ENCODE data around the gene SOBP.

The SOBP gene

DNA sequence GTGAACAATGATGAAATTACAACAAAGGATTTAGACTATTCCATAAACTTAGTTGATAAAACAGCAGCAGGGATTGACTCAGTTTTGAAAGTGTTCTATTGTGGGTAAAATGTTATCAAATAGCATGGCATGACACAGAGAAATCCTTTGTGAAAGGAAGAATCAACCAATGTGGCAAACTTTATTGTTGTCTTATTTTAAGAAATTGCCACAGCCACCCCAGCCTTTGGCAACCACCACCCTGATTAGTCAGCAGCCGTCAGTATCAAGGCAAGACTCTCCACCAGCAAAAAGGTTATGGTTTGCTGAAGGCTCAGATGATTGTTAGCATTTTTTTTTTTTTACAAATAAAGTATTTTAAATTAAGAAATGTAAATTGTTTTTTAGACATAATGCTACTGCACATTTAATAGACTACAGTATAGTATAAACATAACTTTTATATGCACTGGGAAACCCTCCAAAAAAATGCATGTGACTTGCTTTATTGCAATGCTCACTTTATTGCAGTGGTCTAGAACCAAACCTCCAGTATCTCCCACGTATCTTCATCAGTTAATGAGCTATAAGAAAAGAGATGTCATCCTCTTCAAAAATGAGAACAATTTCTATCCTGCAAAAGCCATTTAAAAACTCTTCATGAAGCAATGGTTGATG, 162.7 kb downstream of the SOBP start:
- Histone ChIP-seq H3K27me3 (ENCODE audit: insufficient read depth, low read length, poor library complexity) (no peaks in the 10 kb centered on the region), H3K4me3 (ENCODE audit: low read depth in 1 of 2, low read length in 2 of 2) (no peak overlapping the region), H3K36me3 (ENCODE audit: insufficient read depth, low read length) (no peaks in the 10 kb centered on the region), H3K4me2 (ENCODE audit: insufficient read depth, low read length) (no peak overlapping the region), H3K9me3 (ENCODE audit: insufficient read depth, low read length, severe bottlenecking) (no peaks in the 10 kb centered on the region), H4K20me1 (ENCODE audit: insufficient read depth, low read length) (no peaks in the 10 kb centered on the region), H2AFZ (ENCODE audit: low read depth, low read length) (no peak overlapping the region), H3K27ac (ENCODE audit: low read length) (no peak overlapping the region), H3K9ac (ENCODE audit: low read depth, low read length) (no peak overlapping the region), H3K4me1 (ENCODE audit: insufficient read depth, low read length) (no peaks in the 10 kb centered on the region), H3K79me2 (ENCODE audit: insufficient read depth, low read length) (no peaks in the 10 kb centered on the region)
- ATAC-seq (ENCODE audit: insufficient read depth, low read depth), result no peak
- no peak for DNase-seq
- TF ChIP-seq CTCF (IDR thresholded peaks at IDR 0.05; ENCODE audit: borderline replicate concordance, extremely low read depth, low read length, poor library complexity, severe bottlenecking) (no peak), EZH2 (IDR thresholded peaks at IDR 0.05; ENCODE audit: borderline replicate concordance, low read depth, low read length, severe bottlenecking) (no peak)

DNA sequence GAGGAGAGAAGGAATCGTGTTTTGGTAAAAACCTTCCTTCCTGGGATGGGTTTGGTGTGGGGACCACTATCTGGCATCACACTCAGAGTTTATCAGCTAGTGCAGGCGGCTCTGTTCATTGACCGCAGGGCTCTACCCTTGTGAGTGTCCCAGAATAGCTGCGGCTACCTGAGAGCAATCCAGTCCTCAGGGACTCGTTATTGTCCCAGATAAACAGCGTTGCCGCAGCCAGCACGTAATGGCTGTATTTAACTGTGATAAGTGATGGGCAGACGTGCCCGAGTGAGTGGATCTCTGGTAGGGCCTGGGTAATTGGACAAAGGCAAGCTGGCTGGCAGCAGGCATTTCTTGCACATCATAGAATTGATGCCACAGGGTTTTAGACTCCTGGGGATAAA, 163.3 kb downstream of the SOBP start:
- Histone ChIP-seq H3K4me2 (ENCODE audit: insufficient read depth, low read length) (no peak overlapping the region), H4K20me1 (ENCODE audit: insufficient read depth, low read length) (no peaks in the 10 kb centered on the region), H3K36me3 (ENCODE audit: insufficient read depth, low read length) (no peaks in the 10 kb centered on the region), H2AFZ (ENCODE audit: low read depth, low read length) (no peak overlapping the region), H3K79me2 (ENCODE audit: insufficient read depth, low read length) (no peaks in the 10 kb centered on the region), H3K9ac (ENCODE audit: low read depth, low read length) (no peak overlapping the region), H3K9me3 (ENCODE audit: insufficient read depth, low read length, severe bottlenecking) (no peaks in the 10 kb centered on the region), H3K27ac (ENCODE audit: low read length) (no peak overlapping the region), H3K4me3 (ENCODE audit: low read depth in 1 of 2, low read length in 2 of 2) (no peak overlapping the region), H3K27me3 (ENCODE audit: insufficient read depth, low read length, poor library complexity) (no peaks in the 10 kb centered on the region), H3K4me1 (ENCODE audit: insufficient read depth, low read length) (no peaks in the 10 kb centered on the region)
- no peak for DNase-seq
- TF ChIP-seq EZH2 (IDR thresholded peaks at IDR 0.05; ENCODE audit: borderline replicate concordance, low read depth, low read length, severe bottlenecking), result no peak
- TF ChIP-seq CTCF (IDR thresholded peaks at IDR 0.05; ENCODE audit: borderline replicate concordance, extremely low read depth, low read length, poor library complexity, severe bottlenecking), result no peak
- ATAC-seq (ENCODE audit: insufficient read depth, low read depth), result no peak

- Histone ChIP-seq H3K79me2 (ENCODE audit: insufficient read depth, low read length) (no peaks in the 10 kb centered on the region), H4K20me1 (ENCODE audit: insufficient read depth, low read length) (no peaks in the 10 kb centered on the region), H3K4me3 (ENCODE audit: low read depth in 1 of 2, low read length in 2 of 2) (no peak overlapping the region), H3K27ac (ENCODE audit: low read length) (no peak overlapping the region), H3K4me1 (ENCODE audit: insufficient read depth, low read length) (no peaks in the 10 kb centered on the region), H3K9ac (ENCODE audit: low read depth, low read length) (no peak overlapping the region), H3K9me3 (ENCODE audit: insufficient read depth, low read length, severe bottlenecking) (no peaks in the 10 kb centered on the region), H3K27me3 (ENCODE audit: insufficient read depth, low read length, poor library complexity) (no peaks in the 10 kb centered on the region), H3K4me2 (ENCODE audit: insufficient read depth, low read length) (no peak overlapping the region), H2AFZ (ENCODE audit: low read depth, low read length) (no peak overlapping the region), H3K36me3 (ENCODE audit: insufficient read depth, low read length) (no peaks in the 10 kb centered on the region)
- no peak for DNase-seq
- TF ChIP-seq EZH2 (IDR thresholded peaks at IDR 0.05; ENCODE audit: borderline replicate concordance, low read depth, low read length, severe bottlenecking) (no peak), CTCF (IDR thresholded peaks at IDR 0.05; ENCODE audit: borderline replicate concordance, extremely low read depth, low read length, poor library complexity, severe bottlenecking) (no peak)
- no peak for ATAC-seq (ENCODE audit: insufficient read depth, low read depth)
Measured at GRCh38 chr6:107653861-107654394, 164.0 kb downstream of the SOBP start.
